Endothelial cell (in vitro differentiated cells): ENCODE results near the gene FRMD4A. TPM values are rescaled to one million over a fixed set of nuclear protein-coding genes. Genes with fewer than 3 reads are reported as not detected.
A peak's percentile ranks its signal among the peaks of the same experiment; 100 is the strongest.
"Not testable (repeated sequence)": the region's sequence is repeated elsewhere in the genome, so short reads cannot be mapped to it uniquely, and the experiment has no call there.

ENCODE experiments used
- DNase-seq: peaks from one replicate; pipeline ENCODE4 v3.0.0; 2021; ENCODE audit warnings: low spot score
- H3K27ac Mint-ChIP-seq: one replicate; pipeline ENCODE4 v1.8.0; 2021; ENCODE audit warnings: mixed read lengths, inconsistent platforms; ENCODE audit not compliant: unreplicated experiment
- H3K27me3 Mint-ChIP-seq: one replicate; pipeline ENCODE4 v1.8.0; 2021; ENCODE audit warnings: mild to moderate bottlenecking, moderate library complexity, mixed read lengths, inconsistent platforms; ENCODE audit not compliant: unreplicated experiment
- H3K36me3 Mint-ChIP-seq: one replicate; pipeline ENCODE4 v1.8.0; 2021; ENCODE audit warnings: mild to moderate bottlenecking, low read depth, mixed read lengths, inconsistent platforms; ENCODE audit not compliant: unreplicated experiment
- H3K4me1 Mint-ChIP-seq: one replicate; pipeline ENCODE4 v1.8.0; 2021; ENCODE audit warnings: mild to moderate bottlenecking, mixed read lengths, inconsistent platforms; ENCODE audit not compliant: unreplicated experiment
- H3K4me3 Mint-ChIP-seq: one replicate; pipeline ENCODE4 v1.8.0; 2021; ENCODE audit warnings: mild to moderate bottlenecking, mixed read lengths, inconsistent platforms; ENCODE audit not compliant: unreplicated experiment
- H3K9me3 Mint-ChIP-seq: one replicate; pipeline ENCODE4 v1.8.0; 2021; ENCODE audit warnings: mixed read lengths, inconsistent platforms; ENCODE audit not compliant: unreplicated experiment
- total RNA-seq: library from RNA; stranded (reverse); fragmentation: NEBNext Ultra II Directional; extraction: Animal tissue kit (Norgen Biotek cat#: 25700); gene quantifications from one replicate; pipeline ENCODE4 v1.2.1, GENCODE V29; 2021; ENCODE audit not compliant: unreplicated experiment
- TF ChIP-seq, protein P1 (sequence below): fragments of 200-600 bp; sonication (generic); IDR thresholded peaks from one replicate; pipeline ENCODE4 v1.5.0; 2021; ENCODE audit warnings: antibody characterized with exemption; ENCODE audit not compliant: unreplicated experiment

The FRMD4A gene
- total RNA-seq, 1 donor from 2014 or later: 68.9 TPM

DNA sequence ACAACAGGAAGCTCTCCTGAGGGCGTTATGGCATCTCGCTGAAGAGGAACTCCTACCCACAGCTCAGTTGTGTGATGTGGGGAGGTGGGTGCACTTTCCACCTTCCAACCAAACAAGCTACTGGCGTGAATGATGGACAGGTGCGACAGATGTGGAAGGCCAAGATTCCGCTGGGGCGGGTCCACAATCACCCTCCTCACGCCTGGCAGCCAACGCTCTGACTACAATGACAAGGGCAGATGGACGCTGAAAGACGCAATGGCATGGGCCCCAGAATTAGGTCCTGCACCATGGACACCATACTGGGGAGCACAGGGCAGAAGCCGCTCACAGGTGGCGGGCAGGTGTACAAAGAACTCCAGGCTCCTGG lies 461.4 kb downstream of the FRMD4A start:
- peaks cover 3% of the 10 kb centered on the region for H3K27me3 Mint-ChIP-seq
- no peaks in the 10 kb centered on the region for H3K9me3 Mint-ChIP-seq
- peaks cover 47% of the 10 kb centered on the region for H3K4me1 Mint-ChIP-seq
- no peak overlapping the region for H3K4me3 Mint-ChIP-seq
- H3K36me3 Mint-ChIP-seq: peaks cover 9% of the 10 kb centered on the region
- TF ChIP-seq, protein P1, sequence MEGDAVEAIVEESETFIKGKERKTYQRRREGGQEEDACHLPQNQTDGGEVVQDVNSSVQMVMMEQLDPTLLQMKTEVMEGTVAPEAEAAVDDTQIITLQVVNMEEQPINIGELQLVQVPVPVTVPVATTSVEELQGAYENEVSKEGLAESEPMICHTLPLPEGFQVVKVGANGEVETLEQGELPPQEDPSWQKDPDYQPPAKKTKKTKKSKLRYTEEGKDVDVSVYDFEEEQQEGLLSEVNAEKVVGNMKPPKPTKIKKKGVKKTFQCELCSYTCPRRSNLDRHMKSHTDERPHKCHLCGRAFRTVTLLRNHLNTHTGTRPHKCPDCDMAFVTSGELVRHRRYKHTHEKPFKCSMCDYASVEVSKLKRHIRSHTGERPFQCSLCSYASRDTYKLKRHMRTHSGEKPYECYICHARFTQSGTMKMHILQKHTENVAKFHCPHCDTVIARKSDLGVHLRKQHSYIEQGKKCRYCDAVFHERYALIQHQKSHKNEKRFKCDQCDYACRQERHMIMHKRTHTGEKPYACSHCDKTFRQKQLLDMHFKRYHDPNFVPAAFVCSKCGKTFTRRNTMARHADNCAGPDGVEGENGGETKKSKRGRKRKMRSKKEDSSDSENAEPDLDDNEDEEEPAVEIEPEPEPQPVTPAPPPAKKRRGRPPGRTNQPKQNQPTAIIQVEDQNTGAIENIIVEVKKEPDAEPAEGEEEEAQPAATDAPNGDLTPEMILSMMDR: no peak
- DNase-seq: no peak
- no peak overlapping the region for H3K27ac Mint-ChIP-seq

DNA sequence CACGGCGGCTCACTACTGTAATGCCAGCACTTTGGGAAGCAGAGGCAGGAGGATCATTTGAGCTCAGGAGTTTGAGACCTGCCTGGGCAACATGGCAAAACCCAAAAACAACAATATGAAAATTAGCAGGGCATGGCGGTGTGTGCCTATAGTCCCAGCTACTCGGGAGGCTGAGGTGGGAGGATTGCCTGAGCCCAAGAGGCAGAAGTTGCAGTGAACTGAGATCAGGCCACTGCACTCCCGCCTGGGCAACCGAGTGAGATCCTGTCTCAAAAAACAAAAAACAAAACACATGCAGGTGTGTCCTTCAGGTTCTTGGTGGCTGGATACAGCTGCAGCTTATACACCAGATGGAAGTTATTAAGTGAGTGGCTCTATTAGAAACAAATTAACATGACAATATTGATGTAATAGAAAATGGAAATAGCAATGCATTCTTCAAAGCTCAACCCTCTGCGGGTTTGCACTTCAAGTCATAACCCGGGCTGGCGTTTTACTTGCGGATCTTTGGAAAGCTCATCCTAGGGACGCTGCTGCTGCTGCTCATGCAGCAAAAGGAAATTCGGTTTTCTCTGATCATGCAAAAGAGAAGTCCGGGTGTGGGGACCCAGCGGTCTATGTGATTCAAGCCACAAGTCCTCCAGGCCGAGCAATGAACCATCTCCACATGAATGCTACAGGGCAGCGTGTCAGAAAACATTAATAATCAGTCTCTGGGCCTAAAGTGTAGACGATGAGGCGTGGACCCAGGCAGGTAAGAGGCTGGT lies 462.0 kb downstream of the FRMD4A start:
- DNase-seq: no peak
- TF ChIP-seq, protein P1: no peak
- H3K4me1 Mint-ChIP-seq: peaks cover 48% of the 10 kb centered on the region
- no peak overlapping the region for H3K4me3 Mint-ChIP-seq
- H3K36me3 Mint-ChIP-seq: peaks cover 9% of the 10 kb centered on the region
- H3K27ac Mint-ChIP-seq: no peak overlapping the region
- no peaks in the 10 kb centered on the region for H3K9me3 Mint-ChIP-seq
- peaks cover 3% of the 10 kb centered on the region for H3K27me3 Mint-ChIP-seq

DNA sequence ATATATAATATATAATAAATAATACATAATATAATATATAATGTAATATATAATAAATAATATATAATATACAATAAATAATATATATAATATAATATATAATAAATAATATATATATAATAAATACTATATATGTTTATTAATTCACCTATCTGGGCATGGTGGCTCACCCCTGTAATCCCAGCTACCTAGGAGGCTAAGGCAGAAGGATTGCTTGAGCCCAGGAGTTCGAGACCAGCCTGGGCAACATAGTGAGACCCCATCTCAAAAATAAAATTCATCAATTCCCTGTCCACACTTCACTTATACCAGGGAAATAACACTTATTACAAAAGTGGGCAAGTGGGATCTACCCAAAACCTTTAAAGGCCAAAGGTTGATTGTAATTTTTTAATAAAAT lies 462.9 kb downstream of the FRMD4A start:
- TF ChIP-seq, protein P1: no peak
- H3K4me3 Mint-ChIP-seq: no peak overlapping the region
- H3K4me1 Mint-ChIP-seq: peaks cover 50% of the 10 kb centered on the region
- H3K36me3 Mint-ChIP-seq: peaks cover 9% of the 10 kb centered on the region
- no peak overlapping the region for H3K27ac Mint-ChIP-seq
- no peaks in the 10 kb centered on the region for H3K9me3 Mint-ChIP-seq
- peaks cover 3% of the 10 kb centered on the region for H3K27me3 Mint-ChIP-seq
- DNase-seq: no peak

DNA sequence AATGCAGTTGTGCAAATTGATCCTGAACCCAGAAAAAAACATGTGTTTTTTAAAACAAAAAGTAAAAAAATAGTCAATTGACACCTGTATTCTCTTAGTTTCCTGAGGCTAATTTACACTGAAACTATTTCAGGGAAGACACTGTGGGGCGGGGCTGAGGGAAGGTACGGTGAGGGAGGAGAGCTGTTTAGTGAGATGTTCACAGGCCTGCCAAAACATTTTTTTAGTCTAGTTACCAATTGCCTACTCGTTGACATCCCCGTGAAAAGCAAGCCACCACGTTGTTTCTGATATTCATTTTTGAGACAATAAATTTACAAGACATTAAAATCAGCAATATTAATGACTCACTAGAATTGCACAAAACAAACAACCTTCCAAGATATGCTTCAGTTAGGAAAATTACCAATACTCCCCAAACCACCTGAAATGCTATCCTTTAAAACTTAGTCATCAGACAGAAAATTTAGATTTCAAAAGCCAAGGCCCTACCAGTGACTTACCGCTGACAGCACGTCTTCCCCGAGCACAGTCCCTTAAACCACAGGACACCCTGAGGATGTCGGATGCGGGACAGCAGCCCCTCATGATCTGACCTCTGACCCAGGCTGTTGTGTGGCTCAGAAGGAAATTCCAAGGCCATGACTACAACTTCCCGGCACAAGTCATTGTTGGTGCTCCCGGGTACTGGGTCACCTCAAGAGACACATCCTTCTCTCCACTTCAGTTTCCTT lies 464.8 kb downstream of the FRMD4A start:
- peak overlapping the region; percentile 10 for H3K4me3 Mint-ChIP-seq
- peaks cover 50% of the 10 kb centered on the region for H3K4me1 Mint-ChIP-seq
- peaks cover 9% of the 10 kb centered on the region for H3K36me3 Mint-ChIP-seq
- no peaks in the 10 kb centered on the region for H3K9me3 Mint-ChIP-seq
- DNase-seq: peak; percentile 30
- peaks cover 1% of the 10 kb centered on the region for H3K27me3 Mint-ChIP-seq
- TF ChIP-seq, protein P1: no peak
- peak overlapping the region; percentile 96 for H3K27ac Mint-ChIP-seq

DNA sequence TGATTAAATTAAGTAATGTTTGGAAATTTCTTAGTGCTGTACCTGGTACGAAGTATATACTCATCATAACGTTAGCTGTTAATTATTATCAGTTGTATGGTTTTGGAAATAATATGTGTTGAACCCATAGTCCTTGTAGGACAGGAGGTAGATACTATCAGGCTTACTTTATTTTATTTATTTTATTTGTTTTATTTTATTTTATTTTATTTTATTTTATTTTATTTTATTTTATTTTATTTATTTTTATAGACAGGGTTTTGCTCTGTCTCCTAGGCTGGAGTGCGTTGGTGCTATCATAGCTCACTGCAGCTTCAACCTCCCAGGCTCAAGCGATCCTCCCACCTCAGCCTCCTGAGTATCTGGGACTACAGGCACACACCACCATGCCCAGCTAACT lies 465.5 kb downstream of the FRMD4A start:
- not testable (repeated sequence) for DNase-seq, H3K9me3 Mint-ChIP-seq, H3K36me3 Mint-ChIP-seq, H3K4me3 Mint-ChIP-seq, H3K27me3 Mint-ChIP-seq
- Mint-ChIP-seq H3K4me1 (peaks cover 53% of the 10 kb centered on the region), H3K27ac (peak overlapping the region; percentile 96)
